Measurements from ENCODE around the gene CRIP1.

The CRIP1 gene

GRCh38 chr14:105495101-105495989 is 8.7 kb downstream of the CRIP1 start:
- Mint-ChIP-seq H3K36me3 (ENCODE audit: low read depth) (peaks cover 4% of the 10 kb centered on the region), H3K27ac (no peak overlapping the region), H3K9me3 (no peaks in the 10 kb centered on the region), H3K4me3 (no peak overlapping the region), H3K4me1 (ENCODE audit: low read depth) (peaks cover 3% of the 10 kb centered on the region), H3K27me3 (ENCODE audit: low read depth) (no peaks in the 10 kb centered on the region)
- no peak for DNase-seq (ENCODE audit: low spot score)

GRCh38 chr14:105495990-105496830 is 9.5 kb downstream of the CRIP1 start:
- H3K27me3 Mint-ChIP-seq (ENCODE audit: low read depth) = no peaks in the 10 kb centered on the region
- no peak overlapping the region for H3K4me3 Mint-ChIP-seq
- H3K27ac Mint-ChIP-seq = no peak overlapping the region
- DNase-seq (ENCODE audit: low spot score) = no peak
- H3K4me1 Mint-ChIP-seq (ENCODE audit: low read depth) = peaks cover 3% of the 10 kb centered on the region
- no peaks in the 10 kb centered on the region for H3K9me3 Mint-ChIP-seq
- peaks cover 4% of the 10 kb centered on the region for H3K36me3 Mint-ChIP-seq (ENCODE audit: low read depth)

GRCh38 chr14:105496831-105497591 is 10.3 kb downstream of the CRIP1 start:
- H3K27ac Mint-ChIP-seq = no peak overlapping the region
- no peaks in the 10 kb centered on the region for H3K9me3 Mint-ChIP-seq
- H3K27me3 Mint-ChIP-seq (ENCODE audit: low read depth) = no peaks in the 10 kb centered on the region
- peaks cover under 1% of the 10 kb centered on the region for H3K36me3 Mint-ChIP-seq (ENCODE audit: low read depth)
- DNase-seq (ENCODE audit: low spot score) = no peak
- no peak overlapping the region for H3K4me3 Mint-ChIP-seq
- H3K4me1 Mint-ChIP-seq (ENCODE audit: low read depth) = peaks cover under 1% of the 10 kb centered on the region

GRCh38 chr14:105497671-105498429 is 11.2 kb downstream of the CRIP1 start:
- Mint-ChIP-seq H3K27me3 (ENCODE audit: low read depth) (no peaks in the 10 kb centered on the region), H3K27ac (no peak overlapping the region), H3K36me3 (ENCODE audit: low read depth) (no peaks in the 10 kb centered on the region), H3K4me3 (no peak overlapping the region), H3K4me1 (ENCODE audit: low read depth) (no peaks in the 10 kb centered on the region), H3K9me3 (no peaks in the 10 kb centered on the region)
- no peak for DNase-seq (ENCODE audit: low spot score)

GRCh38 chr14:105498430-105499255 is 12.0 kb downstream of the CRIP1 start:
- Mint-ChIP-seq H3K36me3 (ENCODE audit: low read depth) (no peaks in the 10 kb centered on the region), H3K4me1 (ENCODE audit: low read depth) (no peaks in the 10 kb centered on the region), H3K9me3 (no peaks in the 10 kb centered on the region), H3K27ac (no peak overlapping the region), H3K4me3 (no peak overlapping the region), H3K27me3 (ENCODE audit: low read depth) (no peaks in the 10 kb centered on the region)
- no peak for DNase-seq (ENCODE audit: low spot score)

- no peaks in the 10 kb centered on the region for H3K9me3 Mint-ChIP-seq
- H3K27me3 Mint-ChIP-seq (ENCODE audit: low read depth) = no peaks in the 10 kb centered on the region
- no peak for DNase-seq (ENCODE audit: low spot score)
- no peaks in the 10 kb centered on the region for H3K36me3 Mint-ChIP-seq (ENCODE audit: low read depth)
- H3K4me1 Mint-ChIP-seq (ENCODE audit: low read depth) = no peaks in the 10 kb centered on the region
- H3K4me3 Mint-ChIP-seq = no peak overlapping the region
- H3K27ac Mint-ChIP-seq = no peak overlapping the region
Observed at GRCh38 chr14:105499256-105500035, 12.8 kb downstream of the CRIP1 start.

GRCh38 chr14:105500036-105500725 is 13.5 kb downstream of the CRIP1 start:
- no peak for DNase-seq (ENCODE audit: low spot score)
- Mint-ChIP-seq H3K27me3 (ENCODE audit: low read depth) (no peaks in the 10 kb centered on the region), H3K4me1 (ENCODE audit: low read depth) (no peaks in the 10 kb centered on the region), H3K36me3 (ENCODE audit: low read depth) (no peaks in the 10 kb centered on the region), H3K9me3 (no peaks in the 10 kb centered on the region), H3K27ac (peak overlapping the region; percentile 10), H3K4me3 (no peak overlapping the region)

GRCh38 chr14:105500726-105501101 is 14.0 kb downstream of the CRIP1 start:
- no peak overlapping the region for H3K27ac Mint-ChIP-seq
- no peaks in the 10 kb centered on the region for H3K36me3 Mint-ChIP-seq (ENCODE audit: low read depth)
- H3K4me1 Mint-ChIP-seq (ENCODE audit: low read depth) = no peaks in the 10 kb centered on the region
- no peak overlapping the region for H3K4me3 Mint-ChIP-seq
- H3K27me3 Mint-ChIP-seq (ENCODE audit: low read depth) = no peaks in the 10 kb centered on the region
- H3K9me3 Mint-ChIP-seq = no peaks in the 10 kb centered on the region
- DNase-seq (ENCODE audit: low spot score) = no peak

GRCh38 chr14:105501504-105502291 is 15.0 kb downstream of the CRIP1 start:
- no peak overlapping the region for H3K27ac Mint-ChIP-seq
- H3K9me3 Mint-ChIP-seq = no peaks in the 10 kb centered on the region
- H3K27me3 Mint-ChIP-seq (ENCODE audit: low read depth) = no peaks in the 10 kb centered on the region
- H3K4me3 Mint-ChIP-seq = no peak overlapping the region
- no peak for DNase-seq (ENCODE audit: low spot score)
- H3K36me3 Mint-ChIP-seq (ENCODE audit: low read depth) = no peaks in the 10 kb centered on the region
- H3K4me1 Mint-ChIP-seq (ENCODE audit: low read depth) = no peaks in the 10 kb centered on the region

- Mint-ChIP-seq H3K27ac (no peak overlapping the region), H3K9me3 (no peaks in the 10 kb centered on the region), H3K27me3 (ENCODE audit: low read depth) (peaks cover 2% of the 10 kb centered on the region), H3K4me1 (ENCODE audit: low read depth) (peaks cover 2% of the 10 kb centered on the region), H3K36me3 (ENCODE audit: low read depth) (no peaks in the 10 kb centered on the region), H3K4me3 (no peak overlapping the region)
- DNase-seq (ENCODE audit: low spot score) = no peak
Observed at GRCh38 chr14:105502446-105503295, 16.0 kb downstream of the CRIP1 start.

- no peak overlapping the region for H3K4me3 Mint-ChIP-seq
Observed at GRCh38 chr14:105503296-105503640, 16.6 kb downstream of the CRIP1 start.

More at GRCh38 chr14:105503296-105503640, 16.6 kb downstream of the CRIP1 start:
- no peaks in the 10 kb centered on the region for H3K36me3 Mint-ChIP-seq (ENCODE audit: low read depth)
- peaks cover 6% of the 10 kb centered on the region for H3K4me1 Mint-ChIP-seq (ENCODE audit: low read depth)
- H3K27me3 Mint-ChIP-seq (ENCODE audit: low read depth) = peaks cover 6% of the 10 kb centered on the region
- peak overlapping the region; percentile 14 for H3K27ac Mint-ChIP-seq
- no peaks in the 10 kb centered on the region for H3K9me3 Mint-ChIP-seq
- no peak for DNase-seq (ENCODE audit: low spot score)
